Prostate gland (tissue), 2 donors: ENCODE data around the gene EEF1AKMT3. TPM values are rescaled to one million over a fixed set of nuclear protein-coding genes. Genes with fewer than 3 reads are reported as not detected.

Source experiments
- DNase-seq: peaks from one replicate; pipeline ENCODE4 v3.0.0-alpha.2; 2019; ENCODE audit warnings: low spot score
- H3K27ac ChIP-seq, 2 donors: fragments of 200-600 bp; sonication (generic); 2 replicates each; pipeline ENCODE4 v1.5.1; 2017 to 2019
- H3K27me3 ChIP-seq: fragments of 200-600 bp; sonication (generic); replicated peaks from 2 replicates; pipeline ENCODE4 v1.5.1; 2019; ENCODE audit not compliant: insufficient read depth
- H3K36me3 ChIP-seq, 2 donors: fragments of 200-600 bp; sonication (generic); 1 replicate in 1 of 2; 2 replicates in 1 of 2; pipeline versions ENCODE4 v1.5.1 to v1.8.1; 2017 to 2019
- H3K4me1 ChIP-seq: fragments of 200-600 bp; sonication (generic); replicated peaks from 2 replicates; pipeline ENCODE4 v1.5.1; 2019
- H3K4me3 ChIP-seq, 2 donors: fragments of 200-600 bp; sonication (generic); 2 replicates each; pipeline ENCODE4 v1.5.1; 2017 to 2019
- H3K9me3 ChIP-seq: fragments of 200-600 bp; sonication (generic); 2 replicates; pipeline ENCODE4 v1.5.1; 2017
- CTCF ChIP-seq, 4 experiments: fragments of 200-600 bp in 2 of 4; fragments of 450-650 bp in 2 of 4; sonication (generic) in 2 of 4; IDR thresholded peaks; 1 replicate in 3 of 4; 2 replicates in 1 of 4; pipeline ENCODE4 v1.5.1; 2016 to 2019; ENCODE audit warnings: antibody characterized with exemption in 4 of 4, mild to moderate bottlenecking in 2 of 4, moderate library complexity in 2 of 4
- POLR2A ChIP-seq: fragments of 450-650 bp; IDR thresholded peaks from one replicate; pipeline ENCODE4 v1.6.1; 2016; ENCODE audit warnings: antibody characterized with exemption, mild to moderate bottlenecking
- POLR2AphosphoS5 ChIP-seq: sonication (generic); formaldehyde crosslinking; IDR thresholded peaks from one replicate; pipeline ENCODE4 v1.6.1; 2017; ENCODE audit warnings: antibody characterized with exemption
- WGBS: methylation state at CpG from one replicate; pipeline ENCODE4 v1.1.5; 2018; 5-methylcytosine and 5-hydroxymethylcytosine counted together
- intact Hi-C: fragments of 100-400 bp; cut with DNase I; formaldehyde crosslinking; loops from one replicate; pipeline ENCODE4 v1.14.2; 2022
- total RNA-seq, 2 donors: library from RNA; depleted of rRNA; stranded (reverse); fragments of >200 nt; gene quantifications; one replicate each; pipeline ENCODE4 v1.1.0, GENCODE V29; 2016

The EEF1AKMT3 gene
- total RNA-seq, 2 donors from 2014 or later: 12.1 to 12.6 TPM

- intact Hi-C loops: no loop called here
- Histone ChIP-seq H3K27ac (no peak overlapping the region), H3K9me3 (no peaks in the 10 kb centered on the region), H3K36me3 (peaks cover under 1 to 12% of the 10 kb centered on the region in 2 donors), H3K4me1 (no peaks in the 10 kb centered on the region), H3K27me3 (no peaks in the 10 kb centered on the region), H3K4me3 (no peak overlapping the region)
- WGBS: 83% methylated on average over 12 of the region's 12 CpGs
- DNase-seq: no peak
- TF ChIP-seq CTCF (IDR thresholded peaks at IDR 0.05) (no peak), POLR2A (no peak), POLR2AphosphoS5 (no peak)
These were observed 48.1 kb upstream of the EEF1AKMT3 start for GRCh38 chr12:57724003-57724935.

DNA sequence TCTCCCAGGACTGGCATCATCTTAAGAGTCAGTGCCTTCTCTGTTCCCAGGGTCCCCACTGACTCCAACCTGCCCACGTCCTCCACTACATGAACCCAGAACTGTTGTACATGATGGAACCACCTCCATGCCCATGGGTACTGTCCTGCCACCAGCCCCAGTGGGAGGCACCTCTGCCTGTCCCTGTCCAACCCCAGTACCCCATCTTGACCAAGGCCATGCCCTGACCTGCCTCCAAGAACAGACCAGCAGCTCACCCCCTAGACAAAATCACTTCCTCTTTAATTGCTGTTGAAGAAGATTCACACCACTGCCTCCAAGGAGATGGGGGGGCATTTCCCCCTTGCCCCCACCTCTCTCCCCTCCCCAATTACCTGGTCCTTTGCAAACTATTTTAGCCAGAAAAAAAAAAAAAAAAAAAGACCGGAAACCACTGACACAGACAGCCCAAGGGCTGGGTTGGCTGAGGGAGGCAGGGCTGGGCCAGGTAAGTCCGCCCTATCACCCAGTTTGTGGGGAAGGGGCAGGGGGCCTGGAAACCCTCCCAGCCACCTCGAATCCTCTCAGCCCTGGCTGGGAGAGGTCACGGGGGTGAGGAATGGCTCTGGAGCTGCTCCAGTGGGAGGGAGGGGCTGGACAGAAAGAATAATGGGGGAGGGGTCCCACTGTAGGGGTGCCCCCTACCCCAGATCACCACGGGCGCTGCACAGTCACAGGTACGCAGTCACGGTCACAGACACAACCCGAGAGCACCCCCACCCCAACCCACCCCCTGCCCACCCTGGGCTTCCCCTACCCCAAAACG lies 47.3 kb upstream of the EEF1AKMT3 start:
- Histone ChIP-seq H3K27me3 (no peaks in the 10 kb centered on the region), H3K36me3 (peaks cover 0 to 10% of the 10 kb centered on the region in 2 donors), H3K9me3 (no peaks in the 10 kb centered on the region), H3K4me3 (no peak overlapping the region), H3K27ac (no peak overlapping the region), H3K4me1 (no peaks in the 10 kb centered on the region)
- no peak for DNase-seq
- TF ChIP-seq POLR2AphosphoS5 (no peak), POLR2A (no peak), CTCF (IDR thresholded peaks at IDR 0.05) (no peak)
- intact Hi-C loops: no loop called here
- WGBS: 56% methylated on average over 11 of the region's 11 CpGs

DNA sequence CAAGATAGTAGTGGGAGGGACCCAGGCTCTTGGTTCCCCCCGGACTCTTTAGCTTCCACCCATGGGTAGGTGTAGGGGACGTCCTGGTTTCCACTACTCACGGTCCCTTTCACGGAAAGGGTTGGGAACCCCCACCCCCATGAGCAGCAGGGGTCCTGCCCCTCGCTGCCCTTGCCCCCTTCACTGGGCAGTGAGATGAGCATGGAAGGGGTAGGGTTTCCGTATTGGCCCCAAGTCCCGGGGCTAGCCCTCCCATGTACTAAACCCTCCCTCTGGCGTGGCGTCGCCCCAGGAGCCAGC lies 46.6 kb upstream of the EEF1AKMT3 start:
- intact Hi-C loops: no loop called here
- 0% methylated on average over 8 of the region's 10 CpGs for WGBS
- no peaks in the 10 kb centered on the region for H3K9me3 ChIP-seq
- no peak for DNase-seq
- TF ChIP-seq POLR2A (no peak), POLR2AphosphoS5 (no peak), CTCF (IDR thresholded peaks at IDR 0.05) (no peak)
- peaks cover 0 to 6% of the 10 kb centered on the region in 2 donors for H3K36me3 ChIP-seq
- H3K4me3 ChIP-seq: peak overlapping the region; percentile 42 to 51
- peak overlapping the region in 1 of 2 donors; percentile 32 for H3K27ac ChIP-seq
- no peaks in the 10 kb centered on the region for H3K27me3 ChIP-seq
- no peaks in the 10 kb centered on the region for H3K4me1 ChIP-seq

- intact Hi-C loops: no loop called here
- peak overlapping the region; percentile 32 to 51 for H3K27ac ChIP-seq
- peak overlapping the region; percentile 42 to 51 for H3K4me3 ChIP-seq
- 13% methylated on average over 53 of the region's 79 CpGs for WGBS
- DNase-seq: peak; percentile 73
- no peaks in the 10 kb centered on the region for H3K27me3 ChIP-seq
- H3K4me1 ChIP-seq: no peaks in the 10 kb centered on the region
- TF ChIP-seq POLR2AphosphoS5: no peak
- TF ChIP-seq POLR2A: no peak
- peak; percentile 24 to 72 (median 56) for TF ChIP-seq CTCF (IDR thresholded peaks at IDR 0.05)
- peaks cover 0 to under 1% of the 10 kb centered on the region in 2 donors for H3K36me3 ChIP-seq
- no peaks in the 10 kb centered on the region for H3K9me3 ChIP-seq
These were observed 46.1 kb upstream of the EEF1AKMT3 start for GRCh38 chr12:57726151-57726883.
